IPS-18c (cell line): ENCODE data around the gene ELP5.

Experiments
- H3K4me3 ChIP-seq: 2 replicates; pipeline ENCODE4 v1.7.0; 2013; ENCODE audit warnings: low read depth, mild to moderate bottlenecking, low read length, moderate library complexity; ENCODE audit not compliant: insufficient read depth
- H3K9me3 ChIP-seq: one replicate; pipeline ENCODE4 v1.6.1; 2013; ENCODE audit warnings: mild to moderate bottlenecking, low read length, moderate library complexity; ENCODE audit not compliant: control insufficient read depth, insufficient read depth

The ELP5 gene, protein sequence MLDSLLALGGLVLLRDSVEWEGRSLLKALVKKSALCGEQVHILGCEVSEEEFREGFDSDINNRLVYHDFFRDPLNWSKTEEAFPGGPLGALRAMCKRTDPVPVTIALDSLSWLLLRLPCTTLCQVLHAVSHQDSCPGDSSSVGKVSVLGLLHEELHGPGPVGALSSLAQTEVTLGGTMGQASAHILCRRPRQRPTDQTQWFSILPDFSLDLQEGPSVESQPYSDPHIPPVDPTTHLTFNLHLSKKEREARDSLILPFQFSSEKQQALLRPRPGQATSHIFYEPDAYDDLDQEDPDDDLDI

GRCh38 chr17:7252176-7253043 is at the start of gene ELP5:
ELP5 (plus strand) TSS chr17:7252215; CDS start chr17:7252551, 336 bp downstream.
- Histone ChIP-seq H3K4me3 (peak within 1 kb of the TSS; percentile 87), H3K9me3 (peaks cover 2% of the 10 kb centered on the region)

DNA sequence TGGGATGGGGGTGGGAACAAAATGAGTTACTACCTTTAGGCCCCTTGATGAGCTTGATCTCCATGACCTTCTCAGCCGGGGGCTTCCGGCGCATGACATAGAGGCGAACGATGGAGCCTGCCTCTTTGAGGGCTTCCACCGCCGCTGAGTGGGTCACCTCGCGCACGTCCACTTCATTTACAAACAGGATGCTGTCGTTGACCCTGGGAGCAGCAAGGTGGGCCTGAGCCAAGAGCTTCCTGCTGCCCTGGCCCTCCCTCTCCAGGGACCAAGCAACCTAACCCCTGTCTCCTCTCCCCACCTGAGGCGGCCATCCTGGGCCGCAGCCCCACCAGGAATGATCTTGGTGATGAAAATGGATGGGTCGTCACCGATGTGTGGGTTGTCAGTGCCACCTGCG is 48.6 kb upstream of the ELP5 start:
- peaks cover 3% of the 10 kb centered on the region for H3K9me3 ChIP-seq

GRCh38 chr17:7204336-7204735 is 47.7 kb upstream of the ELP5 start:
- peak overlapping the region; percentile 56; the same call in 1 of the 2 replicates for H3K4me3 ChIP-seq

More for the DNA sequence above, 48.6 kb upstream of the ELP5 start:
- no peak overlapping the region; the same call in 1 of the 2 replicates for H3K4me3 ChIP-seq

GRCh38 chr17:7204828-7205461 is 47.1 kb upstream of the ELP5 start:
- Histone ChIP-seq H3K4me3 (peak overlapping the region; percentile 56), H3K9me3 (peaks cover 3% of the 10 kb centered on the region)

More at GRCh38 chr17:7204336-7204735, 47.7 kb upstream of the ELP5 start:
- H3K9me3 ChIP-seq: peaks cover 3% of the 10 kb centered on the region

GRCh38 chr17:7205561-7205960 is 46.5 kb upstream of the ELP5 start:
- Histone ChIP-seq H3K9me3 (peaks cover 3% of the 10 kb centered on the region), H3K4me3 (peak overlapping the region; percentile 56)

GRCh38 chr17:7207120-7208001 is 44.7 kb upstream of the ELP5 start:
- H3K4me3 ChIP-seq: peak overlapping the region; percentile 49
- H3K9me3 ChIP-seq: peaks cover 3% of the 10 kb centered on the region

GRCh38 chr17:7208027-7208571 is 43.9 kb upstream of the ELP5 start:
- Histone ChIP-seq H3K4me3 (peak overlapping the region; percentile 39), H3K9me3 (peaks cover 3% of the 10 kb centered on the region)

DNA sequence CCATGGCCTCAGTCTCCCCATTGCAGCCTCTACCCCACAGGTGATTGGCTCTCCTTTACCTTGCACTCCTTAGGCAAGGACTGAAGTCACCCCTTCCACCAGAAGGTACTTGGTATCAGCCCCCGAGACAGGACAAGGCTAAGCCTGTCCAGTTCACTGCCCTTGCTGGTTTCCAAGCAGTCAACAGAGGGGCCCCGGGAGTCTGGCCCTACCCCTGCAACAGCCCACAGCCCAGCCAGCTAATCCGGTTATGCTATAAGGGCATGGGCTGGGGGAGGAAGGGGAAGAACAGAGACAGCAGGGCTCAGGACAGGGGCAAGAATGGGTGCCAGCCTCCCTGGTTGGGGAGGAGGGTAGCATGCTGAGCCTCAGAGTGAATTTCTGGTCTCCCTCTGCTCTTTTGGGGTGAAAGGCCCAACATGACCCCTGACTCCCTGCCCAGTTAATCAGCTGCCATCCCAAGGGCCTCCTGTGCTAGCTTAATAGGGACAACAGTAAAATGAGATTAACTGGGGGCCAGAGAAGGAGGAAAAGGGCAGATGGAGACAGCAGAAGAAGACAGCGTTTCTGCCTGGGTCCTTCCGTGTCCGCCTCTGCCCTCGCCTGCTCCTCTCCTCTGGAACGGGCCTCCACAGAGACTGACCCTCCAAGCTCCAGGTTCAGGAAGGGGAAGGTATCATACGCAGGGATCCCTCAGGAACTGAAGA is 43.1 kb upstream of the ELP5 start:
- H3K9me3 ChIP-seq: peaks cover 3% of the 10 kb centered on the region
- H3K4me3 ChIP-seq: no peak overlapping the region; the same call in 1 of the 2 replicates

GRCh38 chr17:7211491-7212273 is 40.3 kb upstream of the ELP5 start:
- Histone ChIP-seq H3K9me3 (no peaks in the 10 kb centered on the region), H3K4me3 (peak overlapping the region; percentile 58)

- H3K9me3 ChIP-seq: no peaks in the 10 kb centered on the region
- H3K4me3 ChIP-seq: peak overlapping the region; percentile 42; the same call in 1 of the 2 replicates
Observed at GRCh38 chr17:7213895-7214299, 38.1 kb upstream of the ELP5 start.

GRCh38 chr17:7214300-7215135 is 37.5 kb upstream of the ELP5 start:
- no peaks in the 10 kb centered on the region for H3K9me3 ChIP-seq
- peak overlapping the region; percentile 42 for H3K4me3 ChIP-seq

DNA sequence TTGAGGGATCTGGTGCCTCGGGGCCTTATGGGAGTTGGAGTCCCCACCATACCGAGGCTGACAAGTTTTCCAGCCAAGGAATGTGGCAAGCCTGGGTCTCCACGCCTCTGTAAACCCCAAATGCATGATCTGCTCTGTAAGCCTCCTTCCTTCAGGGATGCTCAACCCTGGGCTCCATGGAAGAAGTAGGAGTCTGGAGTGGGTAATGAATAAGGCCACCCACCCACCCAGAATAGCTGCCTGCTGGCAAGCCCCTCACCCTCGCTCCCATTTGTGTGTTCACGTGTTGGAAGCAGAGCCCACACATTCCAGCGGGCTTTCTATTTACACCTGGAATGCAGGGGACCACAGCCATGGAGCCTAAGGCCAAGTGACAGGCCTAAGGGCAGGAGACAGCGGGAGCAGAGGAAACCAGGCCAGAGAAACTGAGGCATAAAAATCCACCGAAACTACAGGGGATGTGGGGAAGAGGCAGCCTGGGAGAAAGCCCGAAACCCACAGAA is 36.8 kb upstream of the ELP5 start:
- H3K4me3 ChIP-seq: peak overlapping the region; percentile 25; the same call in 1 of the 2 replicates
- no peaks in the 10 kb centered on the region for H3K9me3 ChIP-seq

DNA sequence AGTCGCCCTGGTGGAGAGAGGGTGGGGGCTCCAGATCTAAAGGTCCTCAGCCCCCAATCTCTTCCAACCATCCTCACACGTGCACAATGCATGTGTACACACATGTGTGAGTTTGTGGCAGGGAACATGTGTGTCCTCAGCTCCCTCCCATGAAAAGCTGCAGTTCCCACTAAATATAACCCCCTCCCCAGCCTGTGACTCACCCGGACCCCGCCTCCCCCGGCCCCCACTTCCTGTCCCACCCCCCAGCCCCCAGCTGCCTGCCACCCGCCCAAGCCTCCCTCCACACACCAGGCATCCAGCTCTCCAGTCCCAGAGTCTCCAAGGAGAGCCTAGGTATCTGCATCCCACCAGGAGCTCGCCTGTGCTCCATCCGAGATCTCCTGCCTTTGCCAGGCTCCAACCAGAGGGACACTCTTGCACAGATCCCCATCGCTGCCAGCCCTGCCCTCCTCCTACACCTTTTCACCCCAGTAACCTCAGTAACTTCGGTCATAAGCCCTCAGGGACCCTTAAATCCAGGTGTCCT is 36.3 kb upstream of the ELP5 start:
- Histone ChIP-seq H3K9me3 (no peaks in the 10 kb centered on the region), H3K4me3 (peak overlapping the region; percentile 48)
